A673 (cell line): Measurements from ENCODE around the gene RIPOR3. TPM values are rescaled to one million over a fixed set of nuclear protein-coding genes. Genes with fewer than 3 reads are reported as not detected.
"Not testable (repeated sequence)": the region's sequence is repeated elsewhere in the genome, so short reads cannot be mapped to it uniquely, and the experiment has no call there.

ENCODE experiments used
- BruUV-seq: library from RNA; stranded (reverse); fragments of 400-500 nt; replicated peaks from 2 replicates; lab custom pipeline; 2021; lab: Mats Ljungman, UMichigan
- CTCF ChIA-PET: fragments of 300-600 bp; sonication (Branson Sonifier 250); formaldehyde crosslinking; loops from one replicate; lab custom pipeline; 2022; ENCODE audit warnings: antibody characterized with exemption; lab: Charles Lee
- POLR2A ChIA-PET: fragments of 300-600 bp; sonication (Branson Sonifier 250); formaldehyde crosslinking; loops from one replicate; lab custom pipeline; 2022; ENCODE audit warnings: antibody characterized with exemption; ENCODE audit not compliant: low non-redundant PET; lab: Charles Lee
- DNase-seq: peaks from one replicate; pipeline ENCODE4 v3.0.0-alpha.2; 2015; ENCODE audit warnings: low spot score
- H3K27ac ChIP-seq: fragments of 200-600 bp; sonication (generic); 2 replicates; pipeline ENCODE4 v1.5.1; 2016; ENCODE audit warnings: mixed run types, low read depth, mild to moderate bottlenecking, mixed read lengths, antibody characterized with exemption, low read length; ENCODE audit not compliant: poor library complexity, severe bottlenecking
- H3K27me3 ChIP-seq: fragments of 200-600 bp; sonication (generic); replicated peaks from 2 replicates; pipeline ENCODE4 v1.6.1; 2017; ENCODE audit warnings: mixed run types, low read depth, mild to moderate bottlenecking, mixed read lengths, antibody characterized with exemption, low read length; ENCODE audit not compliant: insufficient read depth, poor library complexity
- H3K36me3 ChIP-seq: fragments of 200-600 bp; sonication (generic); 2 replicates; pipeline ENCODE4 v1.6.1; 2016; ENCODE audit warnings: mixed run types, mild to moderate bottlenecking, mixed read lengths, antibody characterized with exemption, low read length; ENCODE audit not compliant: insufficient read depth, poor library complexity, severe bottlenecking
- H3K4me1 ChIP-seq: fragments of 200-600 bp; sonication (generic); 2 replicates; pipeline ENCODE4 v1.6.1; 2017; ENCODE audit warnings: mixed run types, mild to moderate bottlenecking, mixed read lengths, antibody characterized with exemption, low read length; ENCODE audit not compliant: insufficient read depth, poor library complexity, severe bottlenecking
- H3K4me3 ChIP-seq: fragments of 200-600 bp; sonication (generic); 2 replicates; pipeline ENCODE4 v1.5.1; 2016; ENCODE audit warnings: low read depth, mixed run types, mild to moderate bottlenecking, mixed read lengths, low read length; ENCODE audit not compliant: poor library complexity, severe bottlenecking
- H3K9me3 ChIP-seq: fragments of 200-600 bp; sonication (generic); 2 replicates; pipeline ENCODE4 v1.6.1; 2016; ENCODE audit warnings: mixed run types, low read depth, mild to moderate bottlenecking, mixed read lengths, antibody characterized with exemption, low read length; ENCODE audit not compliant: poor library complexity, severe bottlenecking
- EZH2 ChIP-seq: fragments of 200-600 bp; sonication (generic); IDR thresholded peaks from 2 replicates; pipeline ENCODE4 v1.6.1; 2017; ENCODE audit warnings: borderline replicate concordance, low read depth, mild to moderate bottlenecking, mixed read lengths, antibody characterized with exemption, low read length; ENCODE audit not compliant: poor library complexity, severe bottlenecking
- intact Hi-C: fragments of 100-400 bp; cut with micrococcal nuclease; formaldehyde crosslinking; loops from one replicate; pipeline ENCODE4 v1.10.0; 2022; ENCODE audit not compliant: unreplicated experiment
- total RNA-seq: library from RNA; stranded (reverse); gene quantifications from 2 replicates; pipeline ENCODE4 v1.2.3, GENCODE V29; 2021
- TF ChIP-seq, protein P1 (sequence below): fragments of 300-800, 200-600 bp; sonication (generic); conservative IDR thresholded peaks from 2 replicates; pipeline ENCODE4 v1.5.1; 2017; ENCODE audit warnings: low read depth, mild to moderate bottlenecking, antibody characterized with exemption, low read length, moderate library complexity, mixed read lengths

RIPOR3 gene
- total RNA-seq, 1 experiment from 2014 or later: 19.1 TPM

DNA sequence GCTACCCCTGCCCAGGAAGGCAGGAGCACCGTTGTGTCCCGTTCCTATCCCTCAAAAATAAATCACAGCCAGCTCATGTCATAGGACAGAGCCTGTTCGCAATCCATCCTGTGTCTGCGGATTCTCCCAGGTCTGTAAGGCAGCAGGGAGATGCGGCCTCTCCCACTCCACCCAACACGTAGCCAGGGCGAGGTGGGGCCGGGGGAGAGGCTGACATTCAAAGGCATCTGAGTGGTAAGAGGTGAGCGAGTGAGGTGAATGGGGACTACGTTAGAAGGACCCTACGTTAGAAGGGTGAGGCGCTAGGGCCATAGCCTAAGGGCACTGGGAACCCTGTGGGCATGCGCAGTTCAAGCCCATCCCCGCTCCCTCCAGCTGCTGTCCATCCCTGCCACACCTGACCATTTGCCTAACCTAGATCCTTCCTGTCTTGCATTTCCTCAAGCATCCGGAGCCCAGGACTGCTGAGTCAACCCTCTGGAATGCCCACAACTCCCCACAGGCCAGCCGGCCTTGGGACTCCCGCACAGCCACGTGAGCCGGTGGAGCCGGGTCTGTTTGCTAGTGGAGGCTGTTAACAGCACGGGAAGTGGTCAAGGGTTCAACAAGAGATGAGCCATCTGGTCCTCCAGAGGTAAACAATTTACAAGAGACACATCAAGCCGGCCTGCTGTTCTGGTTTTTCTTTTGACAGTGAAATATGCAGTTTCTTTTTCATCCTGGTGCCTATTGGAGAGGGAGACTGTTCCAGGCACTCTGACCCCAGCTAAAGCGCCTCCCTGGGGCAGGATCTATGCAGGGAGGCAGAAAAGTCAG is 45.9 kb downstream of the RIPOR3 start:
- no TSS peak for BruUV-seq
- peak overlapping the region; percentile 7 for H3K27ac ChIP-seq
- no peak overlapping the region for H3K4me3 ChIP-seq
- CTCF ChIA-PET: no interaction called here
- POLR2A ChIA-PET: no interaction called here
- no peaks in the 10 kb centered on the region for H3K36me3 ChIP-seq
- intact Hi-C loops: no loop called here
- TF ChIP-seq, protein P1, sequence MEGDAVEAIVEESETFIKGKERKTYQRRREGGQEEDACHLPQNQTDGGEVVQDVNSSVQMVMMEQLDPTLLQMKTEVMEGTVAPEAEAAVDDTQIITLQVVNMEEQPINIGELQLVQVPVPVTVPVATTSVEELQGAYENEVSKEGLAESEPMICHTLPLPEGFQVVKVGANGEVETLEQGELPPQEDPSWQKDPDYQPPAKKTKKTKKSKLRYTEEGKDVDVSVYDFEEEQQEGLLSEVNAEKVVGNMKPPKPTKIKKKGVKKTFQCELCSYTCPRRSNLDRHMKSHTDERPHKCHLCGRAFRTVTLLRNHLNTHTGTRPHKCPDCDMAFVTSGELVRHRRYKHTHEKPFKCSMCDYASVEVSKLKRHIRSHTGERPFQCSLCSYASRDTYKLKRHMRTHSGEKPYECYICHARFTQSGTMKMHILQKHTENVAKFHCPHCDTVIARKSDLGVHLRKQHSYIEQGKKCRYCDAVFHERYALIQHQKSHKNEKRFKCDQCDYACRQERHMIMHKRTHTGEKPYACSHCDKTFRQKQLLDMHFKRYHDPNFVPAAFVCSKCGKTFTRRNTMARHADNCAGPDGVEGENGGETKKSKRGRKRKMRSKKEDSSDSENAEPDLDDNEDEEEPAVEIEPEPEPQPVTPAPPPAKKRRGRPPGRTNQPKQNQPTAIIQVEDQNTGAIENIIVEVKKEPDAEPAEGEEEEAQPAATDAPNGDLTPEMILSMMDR: no peak
- TF ChIP-seq EZH2: no peak
- no peaks in the 10 kb centered on the region for H3K9me3 ChIP-seq
- H3K27me3 ChIP-seq: no peaks in the 10 kb centered on the region
- peak; percentile 54 for DNase-seq
- peaks cover 29% of the 10 kb centered on the region for H3K4me1 ChIP-seq

DNA sequence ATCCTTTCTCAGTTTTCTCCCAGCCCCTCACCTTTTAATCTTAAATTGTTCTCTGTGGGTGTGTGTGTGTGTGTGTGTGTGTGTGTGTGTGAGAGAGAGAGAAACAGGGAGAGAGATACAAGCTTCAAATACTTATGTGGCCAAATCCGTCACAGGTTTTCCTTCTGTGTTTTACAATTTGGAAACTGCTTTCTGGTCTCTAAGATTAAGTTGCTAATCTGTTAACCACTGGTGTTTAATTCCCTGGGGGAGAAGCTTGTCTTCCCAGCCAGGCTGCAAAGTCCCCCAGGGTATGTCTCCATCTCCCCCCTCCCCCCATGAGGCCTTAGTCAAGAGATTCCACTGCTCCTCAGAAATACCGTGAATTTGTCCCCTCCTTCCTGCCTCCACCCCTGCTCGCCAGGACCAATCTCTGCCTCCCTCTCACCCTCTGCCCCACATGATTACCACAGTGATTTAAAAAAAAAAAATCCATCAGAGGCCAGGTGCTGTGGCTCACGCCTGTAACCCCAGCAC is 49.0 kb downstream of the RIPOR3 start:
- ChIA-PET POLR2A (no interaction called here), CTCF (interaction anchor here (0.7 kb wide), 2 partner anchors 72 to 108 kb away, joined by 3 to 5 read pairs; no protein-coding TSS in a partner anchor)
- DNase-seq: peak; percentile 95
- Histone ChIP-seq H3K9me3 (no peaks in the 10 kb centered on the region), H3K36me3 (no peaks in the 10 kb centered on the region), H3K27me3 (no peaks in the 10 kb centered on the region), H3K4me1 (peaks cover 31% of the 10 kb centered on the region), H3K4me3 (peak overlapping the region; percentile 19), H3K27ac (peak overlapping the region; percentile 92)
- BruUV-seq: no TSS peak
- TF ChIP-seq EZH2: no peak
- TF ChIP-seq, protein P1: no peak
- intact Hi-C loops: loop anchor here (2.0 kb wide), 1 partner anchor 146 kb away; no protein-coding TSS in a partner anchor

- H3K9me3 ChIP-seq, CTCF ChIA-PET, H3K36me3 ChIP-seq, POLR2A ChIA-PET, H3K27me3 ChIP-seq, BruUV-seq: not testable (repeated sequence)
- peak; percentile 85 for DNase-seq
- intact Hi-C loops: loop anchor here (2.0 kb wide), 1 partner anchor 147 kb away; no protein-coding TSS in a partner anchor
- H3K27ac ChIP-seq: peak overlapping the region; percentile 92
- H3K4me1 ChIP-seq: peaks cover 37% of the 10 kb centered on the region
- H3K4me3 ChIP-seq: peak overlapping the region; percentile 19
These were observed 49.6 kb downstream of the RIPOR3 start for GRCh38 chr20:50641625-50642287.

DNA sequence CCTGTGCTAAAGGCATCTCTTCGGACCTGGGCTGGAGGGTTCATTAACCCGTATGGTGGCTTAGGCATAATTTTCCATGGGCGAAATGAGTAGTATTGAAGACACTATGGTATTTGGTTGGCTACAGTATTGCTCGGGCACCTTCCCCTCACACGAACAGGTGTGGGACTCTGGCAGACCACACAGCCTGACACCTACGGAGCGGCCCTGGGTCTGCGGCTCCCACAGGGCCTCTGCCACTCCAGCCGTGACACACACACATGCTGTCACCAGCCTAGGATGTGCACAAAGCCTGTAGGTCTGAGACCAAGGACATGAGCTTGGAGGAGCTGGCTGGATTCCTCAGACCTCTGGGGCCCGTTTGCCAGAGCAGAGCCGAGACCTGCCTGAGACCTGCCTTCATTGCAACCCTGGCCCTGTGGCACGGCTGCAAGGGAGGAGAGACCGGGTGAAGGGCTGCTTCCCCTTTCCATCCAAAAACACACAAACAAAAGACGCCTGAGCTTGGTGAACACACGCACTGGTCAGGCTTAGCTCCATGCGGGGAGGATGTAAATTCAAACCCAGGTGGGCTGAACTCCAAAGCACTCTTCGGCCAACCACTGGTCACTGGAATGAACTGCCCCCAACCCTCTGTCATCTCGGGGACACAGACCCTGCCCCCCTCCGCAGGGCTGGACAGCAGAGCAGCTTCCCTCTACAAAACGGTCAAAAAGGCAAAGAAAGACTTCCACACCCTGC is 51.2 kb downstream of the RIPOR3 start:
- DNase-seq, H3K27me3 ChIP-seq, H3K9me3 ChIP-seq, H3K27ac ChIP-seq, CTCF ChIA-PET, H3K36me3 ChIP-seq, BruUV-seq, H3K4me3 ChIP-seq: not testable (repeated sequence)
- peaks cover 41% of the 10 kb centered on the region for H3K4me1 ChIP-seq
- POLR2A ChIA-PET: interaction anchor here (0.5 to 0.6 kb wide), 2 partner anchors 10 to 80 kb away, joined by 3 to 17 read pairs; no protein-coding TSS in a partner anchor
- intact Hi-C loops: loop anchor here (10.0 kb wide), 1 partner anchor 105 kb away; no protein-coding TSS in a partner anchor

DNA sequence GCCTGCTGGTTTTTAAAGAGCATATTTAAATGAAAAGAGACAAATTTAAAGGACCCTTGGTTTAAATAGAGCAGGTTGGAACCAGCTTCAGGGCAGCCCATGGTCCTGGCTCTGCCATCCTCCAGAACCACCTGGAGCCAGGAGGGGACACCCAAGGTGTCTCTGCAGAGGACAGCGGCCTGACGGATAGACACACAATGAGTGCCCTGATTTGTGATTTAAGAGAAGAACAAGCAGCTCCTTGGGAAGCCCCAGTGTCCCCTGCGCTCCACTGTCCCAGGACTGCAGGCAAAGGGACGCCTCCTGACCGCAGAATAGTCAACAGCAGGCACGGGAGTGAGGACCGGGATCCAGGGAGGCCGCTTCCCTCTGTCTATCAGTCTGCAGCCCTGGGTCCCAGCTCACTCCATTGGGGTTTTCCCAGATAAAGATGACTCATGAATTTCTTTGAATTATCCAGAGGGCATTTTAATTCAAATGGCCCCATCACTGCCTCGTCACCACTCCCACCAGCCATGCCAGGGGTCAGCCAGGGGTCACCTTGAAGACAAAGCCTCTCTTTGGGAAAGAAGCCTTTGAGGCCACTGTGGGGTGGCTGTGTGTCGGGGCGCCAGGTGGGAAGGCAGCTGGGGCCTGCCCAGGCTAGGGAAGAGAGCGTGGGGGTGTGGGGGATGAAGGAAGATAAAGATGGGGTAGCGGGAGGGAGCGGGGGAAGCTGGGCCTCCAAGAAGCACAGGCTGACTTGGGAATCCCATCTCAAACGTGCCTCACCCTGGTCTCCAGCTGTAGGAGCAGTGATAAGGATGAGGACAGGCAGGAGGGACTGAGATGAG is 53.1 kb downstream of the RIPOR3 start:
- CTCF ChIA-PET: interaction anchor here (0.6 kb wide), 1 partner anchor 51 kb away, joined by 3 read pairs; no protein-coding TSS in a partner anchor
- H3K27ac ChIP-seq, DNase-seq, POLR2A ChIA-PET, H3K4me3 ChIP-seq, H3K36me3 ChIP-seq, BruUV-seq, H3K9me3 ChIP-seq, H3K27me3 ChIP-seq: not testable (repeated sequence)
- H3K4me1 ChIP-seq: peaks cover 37% of the 10 kb centered on the region
- intact Hi-C loops: loop anchor here (10.0 kb wide), 1 partner anchor 107 kb away; no protein-coding TSS in a partner anchor
